ENCODE results near the gene MRPL51. TPM values are rescaled to one million over a fixed set of nuclear protein-coding genes. Genes with fewer than 3 reads are reported as not detected.
"Not testable (repeated sequence)": the region's sequence is repeated elsewhere in the genome, so short reads cannot be mapped to it uniquely, and the experiment has no call there.

MRPL51 gene
- polyA plus RNA-seq, 1 donor (not counting 4 experiments of a cell fraction or from before 2014, with no cell fraction given), result 184 TPM

- no peaks in the 10 kb centered on the region for H3K9me3 ChIP-seq (ENCODE audit: control insufficient read depth, low read depth, low read length)
- H2AFZ ChIP-seq (ENCODE audit: control insufficient read depth, low read length), result peak within 1 kb of the TSS; percentile 98
- H3K9ac ChIP-seq (ENCODE audit: control insufficient read depth, extremely low read depth, insufficient read depth, low read length), result peak within 1 kb of the TSS; percentile 95
- TF ChIP-seq CTCF (optimal IDR thresholded peaks at IDR 0.05 in 1 of 3, IDR thresholded peaks at IDR 0.05 in 1 of 3, conservative IDR thresholded peaks at IDR 0.05 in 1 of 3; ENCODE audit: extremely low read depth in 1 of 3, insufficient read depth in 2 of 3, low read length in 3 of 3) (no peak), EZH2 (IDR thresholded peaks at IDR 0.05; ENCODE audit: low read length) (no peak)
- dilution Hi-C loops (cut with MboI; ENCODE audit: extremely low pct_ligation_motif_present, low sequenced_read_pairs), result no loop called here
- DNase-seq (ENCODE audit: low read depth, low spot score) (no peak), FAIRE-seq (no peak)
- H3K4me2 ChIP-seq (ENCODE audit: control insufficient read depth, extremely low read depth, insufficient read depth, low read depth, low read length), result peak within 1 kb of the TSS; percentile 99
- no peaks in the 10 kb centered on the region for H3K27me3 ChIP-seq (ENCODE audit: control insufficient read depth, extremely low read depth, insufficient read depth, low read length)
- H3K4me3 ChIP-seq (ENCODE audit: control insufficient read depth in 2 of 3, extremely low read depth in 1 of 3, insufficient read depth in 2 of 3, low read depth in 1 of 3, low read length in 3 of 3), result peak within 1 kb of the TSS; percentile 48 to 99 (median 95)
- H4K20me1 ChIP-seq (ENCODE audit: control insufficient read depth, extremely low read depth, insufficient read depth, low read length), result no peaks in the 10 kb centered on the region
- peaks cover 23% of the 10 kb centered on the region for H3K4me1 ChIP-seq (ENCODE audit: control insufficient read depth, extremely low read depth, insufficient read depth, low read length)
- H3K27ac ChIP-seq (ENCODE audit: control insufficient read depth, insufficient read depth, low read length), result peak within 1 kb of the TSS; percentile 89
- peaks cover 42% of the 10 kb centered on the region for H3K79me2 ChIP-seq (ENCODE audit: control insufficient read depth, insufficient read depth, low read length)
- H3K36me3 ChIP-seq (ENCODE audit: control insufficient read depth in 2 of 2, extremely low read depth in 1 of 2, insufficient read depth in 2 of 2, low read length in 2 of 2), result peaks cover 4 to 6% of the 10 kb centered on the region in 2 experiments
- no peaks in the 10 kb centered on the region for H3K9me1 ChIP-seq (ENCODE audit: control insufficient read depth, extremely low read depth, insufficient read depth, low read length)
These were observed 615 bp upstream of the MRPL51 start, which contains the start of gene NCAPD2 for GRCh38 chr12:6493497-6494257. NCAPD2 (plus strand) TSS chr12:6494102; CDS start chr12:6495099, 997 bp downstream.

GRCh38 chr12:6490673-6491072 lies 2.4 kb downstream of the MRPL51 start:
- H3K9me1 ChIP-seq (ENCODE audit: control insufficient read depth, extremely low read depth, insufficient read depth, low read length); dilution Hi-C loops (cut with MboI; ENCODE audit: extremely low pct_ligation_motif_present, low sequenced_read_pairs): not testable (repeated sequence)

More at GRCh38 chr12:6490673-6491072, 2.4 kb downstream of the MRPL51 start:
- not testable (repeated sequence) for H3K4me2 ChIP-seq (ENCODE audit: control insufficient read depth, extremely low read depth, insufficient read depth, low read depth, low read length); FAIRE-seq; H3K9ac ChIP-seq (ENCODE audit: control insufficient read depth, extremely low read depth, insufficient read depth, low read length); H3K4me3 ChIP-seq (ENCODE audit: control insufficient read depth in 2 of 3, extremely low read depth in 1 of 3, insufficient read depth in 2 of 3, low read depth in 1 of 3, low read length in 3 of 3); H3K36me3 ChIP-seq (ENCODE audit: control insufficient read depth in 2 of 2, extremely low read depth in 1 of 2, insufficient read depth in 2 of 2, low read length in 2 of 2); H3K27me3 ChIP-seq (ENCODE audit: control insufficient read depth, extremely low read depth, insufficient read depth, low read length); H4K20me1 ChIP-seq (ENCODE audit: control insufficient read depth, extremely low read depth, insufficient read depth, low read length); H3K9me3 ChIP-seq (ENCODE audit: control insufficient read depth, low read depth, low read length); H2AFZ ChIP-seq (ENCODE audit: control insufficient read depth, low read length); H3K27ac ChIP-seq (ENCODE audit: control insufficient read depth, insufficient read depth, low read length); DNase-seq (ENCODE audit: low read depth, low spot score)
- Histone ChIP-seq H3K4me1 (ENCODE audit: control insufficient read depth, extremely low read depth, insufficient read depth, low read length) (peaks cover 20% of the 10 kb centered on the region), H3K79me2 (ENCODE audit: control insufficient read depth, insufficient read depth, low read length) (peaks cover 24% of the 10 kb centered on the region)

All from keratinocyte (primary cell).